Urothelium cell line (cell line): ENCODE measurements around the gene CIDEB.
A peak's percentile ranks its signal among the peaks of the same experiment; 100 is the strongest.
"Not testable (repeated sequence)": the region's sequence is repeated elsewhere in the genome, so short reads cannot be mapped to it uniquely, and the experiment has no call there.

Experiments
- DNase-seq: peaks from one replicate; pipeline ENCODE4 v3.0.0; 2011; ENCODE audit warnings: low spot score, mixed read lengths
- FAIRE-seq: peaks from 2 replicates; lab custom pipeline; 2011; peaks lifted over from hg19 to GRCh38; lab: Jason Lieb, UNC

Gene CIDEB, protein sequence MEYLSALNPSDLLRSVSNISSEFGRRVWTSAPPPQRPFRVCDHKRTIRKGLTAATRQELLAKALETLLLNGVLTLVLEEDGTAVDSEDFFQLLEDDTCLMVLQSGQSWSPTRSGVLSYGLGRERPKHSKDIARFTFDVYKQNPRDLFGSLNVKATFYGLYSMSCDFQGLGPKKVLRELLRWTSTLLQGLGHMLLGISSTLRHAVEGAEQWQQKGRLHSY

GRCh38 chr14:24307575-24308341 is at the start of gene CIDEB:
TSS of gene CIDEB (minus strand) at chr14:24307977. CDS start at chr14:24307858, 119 bp downstream.
- FAIRE-seq, result no peak
- peak; percentile 73 for DNase-seq

GRCh38 chr14:24356208-24356607 is 48.4 kb upstream of the CIDEB start:
- DNase-seq, result no peak
- no peak for FAIRE-seq

- FAIRE-seq (no peak), DNase-seq (no peak)
Observed at GRCh38 chr14:24355009-24355408, 47.2 kb upstream of the CIDEB start.

GRCh38 chr14:24354482-24354825 is 46.7 kb upstream of the CIDEB start:
- not testable (repeated sequence) for FAIRE-seq

GRCh38 chr14:24353559-24354481 is 46.0 kb upstream of the CIDEB start:
- FAIRE-seq, result no peak
- no peak for DNase-seq

More at GRCh38 chr14:24354482-24354825, 46.7 kb upstream of the CIDEB start:
- not testable (repeated sequence) for DNase-seq

DNA sequence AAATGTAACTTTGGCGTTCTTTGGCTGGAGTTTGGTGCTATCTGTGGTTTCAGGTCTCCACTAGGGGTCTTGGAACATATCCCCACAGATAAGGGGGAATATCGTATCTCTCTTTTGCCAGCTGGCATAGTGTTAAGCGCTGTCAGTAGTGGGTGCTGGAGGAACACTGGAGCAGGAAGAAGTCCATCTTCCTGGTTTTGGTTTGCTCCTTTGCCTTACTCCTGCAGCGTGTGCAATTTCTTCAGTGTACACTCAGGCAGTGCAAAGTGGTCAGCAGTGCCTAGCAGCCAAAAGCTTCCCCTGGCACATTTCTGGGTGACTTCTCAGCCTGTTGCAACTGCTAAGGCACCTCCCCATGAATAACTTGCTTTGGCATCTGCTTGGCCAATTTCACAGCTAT is 43.7 kb upstream of the CIDEB start:
- no peak for DNase-seq
- no peak for FAIRE-seq

- no peak for DNase-seq
- FAIRE-seq, result no peak
Observed at GRCh38 chr14:24349742-24350141, 42.0 kb upstream of the CIDEB start.

GRCh38 chr14:24348186-24348585 is 40.4 kb upstream of the CIDEB start:
- DNase-seq, result no peak
- no peak for FAIRE-seq

GRCh38 chr14:24347134-24347533 is 39.4 kb upstream of the CIDEB start:
- DNase-seq (no peak), FAIRE-seq (no peak)

GRCh38 chr14:24343795-24344660 is 36.3 kb upstream of the CIDEB start:
- DNase-seq (no peak), FAIRE-seq (no peak)

- FAIRE-seq, result no peak
- no peak for DNase-seq
Observed at GRCh38 chr14:24342889-24343288, 35.1 kb upstream of the CIDEB start.

DNA sequence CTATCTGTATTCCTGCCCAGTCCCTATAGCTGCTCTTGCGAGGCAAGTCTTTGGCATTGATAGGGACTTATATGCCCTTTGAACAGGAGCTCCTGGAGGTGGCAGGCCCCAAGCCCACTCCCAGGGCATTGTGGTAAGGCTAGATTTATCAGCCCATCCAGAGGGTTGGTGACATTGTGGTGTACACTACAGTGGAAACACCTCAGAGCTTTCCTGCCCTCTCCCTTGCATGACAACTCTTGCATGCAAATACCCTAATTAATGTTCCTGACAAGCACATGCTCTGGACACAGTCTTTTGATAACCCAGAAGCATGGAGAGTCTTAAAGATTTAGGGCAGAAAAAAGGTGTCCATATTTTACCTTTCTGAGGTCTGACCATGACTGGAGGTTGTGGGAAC is 32.8 kb upstream of the CIDEB start:
- no peak for DNase-seq
- FAIRE-seq, result no peak

DNA sequence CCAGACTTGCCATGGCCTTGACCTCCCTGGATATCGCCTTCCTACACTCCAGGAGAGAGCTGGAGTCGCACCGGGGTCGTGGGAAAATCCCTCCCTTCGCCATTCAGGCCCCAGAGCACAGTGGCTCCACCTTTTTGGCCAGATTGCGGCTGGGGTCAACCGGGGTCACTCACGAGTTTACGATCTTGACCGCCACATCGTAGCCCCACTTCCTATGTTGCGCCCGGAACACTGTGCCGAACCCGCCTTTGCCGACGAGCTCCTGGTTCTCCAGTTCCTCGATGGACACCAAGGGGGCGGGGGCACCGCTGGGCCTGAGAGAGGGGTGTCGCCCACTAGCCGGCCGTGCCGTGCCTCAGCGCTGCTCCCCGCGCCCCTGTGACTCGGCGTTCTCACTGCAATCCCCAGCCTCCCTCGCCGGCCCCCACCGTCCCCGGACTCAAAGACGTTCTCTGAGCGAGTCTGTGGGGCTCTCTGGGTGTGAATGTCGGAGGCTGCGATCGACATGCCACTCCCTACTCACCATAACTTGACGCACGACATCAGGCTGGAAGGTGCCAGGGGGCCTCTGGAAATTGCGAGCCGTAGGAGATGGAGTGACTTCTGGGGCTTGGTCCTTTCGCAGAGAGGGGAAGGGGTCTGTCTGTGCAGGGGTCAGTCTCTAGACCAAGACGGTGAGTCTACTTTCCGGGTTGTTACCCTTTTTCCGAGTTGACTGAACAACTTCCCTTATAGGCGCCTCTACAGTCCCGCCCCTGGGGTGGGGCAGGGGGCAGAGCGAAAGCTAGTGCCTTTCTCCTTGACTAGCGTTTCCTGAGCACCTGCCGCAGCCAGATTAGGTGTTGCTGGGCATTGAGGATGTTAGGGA is 31.7 kb upstream of the CIDEB start, which contains the start of gene RIPK3:
Gene RIPK3 (minus strand): TSS at position 708 of the 868 bp plus-strand sequence. CDS start 165 bp downstream, at position 543.
- DNase-seq (no peak), FAIRE-seq (no peak)

GRCh38 chr14:24338843-24339242 is 31.1 kb upstream of the CIDEB start:
- DNase-seq (no peak), FAIRE-seq (no peak)

DNA sequence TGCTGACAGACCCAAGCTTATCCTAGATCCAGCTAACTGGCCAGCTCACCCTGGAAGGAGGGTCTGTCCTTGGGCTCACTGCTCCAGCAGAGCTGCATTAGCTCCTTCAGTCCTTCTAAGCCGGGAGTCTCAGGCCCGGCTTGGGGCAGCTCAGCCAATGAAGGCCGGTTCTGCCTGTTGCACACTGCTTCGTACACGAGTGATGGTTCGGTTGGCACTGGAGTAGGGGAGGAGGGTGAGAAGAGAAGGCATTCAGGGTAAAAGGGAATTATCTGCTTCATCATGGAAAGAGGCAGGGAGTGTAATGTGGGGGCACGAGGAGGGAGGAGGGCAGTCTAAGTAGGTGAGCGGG is 30.0 kb upstream of the CIDEB start:
- FAIRE-seq, result no peak
- no peak for DNase-seq

- DNase-seq (no peak), FAIRE-seq (no peak)
Observed at GRCh38 chr14:24337144-24337823, 29.5 kb upstream of the CIDEB start.

- DNase-seq (no peak), FAIRE-seq (no peak)
Observed at GRCh38 chr14:24335461-24336171, 27.8 kb upstream of the CIDEB start.
